HEK293 (cell line): Measurements from ENCODE around the gene GAGE10.
"Not testable (repeated sequence)": the region's sequence is repeated elsewhere in the genome, so short reads cannot be mapped to it uniquely, and the experiment has no call there.

Source experiments
- CTCF ChIA-PET: fragments of 350-600 bp; formaldehyde crosslinking; extraction: SDS; loops from one replicate; lab custom pipeline; 2021; ENCODE audit warnings: antibody characterized with exemption; lab: Yijun Ruan, JAX
- POLR2A ChIA-PET: fragments of 300-600 bp; formaldehyde crosslinking; extraction: SDS; loops from one replicate; lab custom pipeline; 2020; ENCODE audit warnings: antibody characterized with exemption, inconsistent platforms; lab: Yijun Ruan, JAX
- H3K27ac ChIP-seq: fragments of 200-500 bp; sonication (Bioruptor generic); 2 replicates; pipeline ENCODE4 v1.5.1; 2014; ENCODE audit warnings: low read depth, low read length, control low read depth, inconsistent platforms; ENCODE audit errors: extremely low read depth
- H3K36me3 ChIP-seq, 2 experiments: fragments of 200-500 bp in 1 of 2; sonication (Bioruptor generic) in 1 of 2; 1 replicate in 1 of 2; 2 replicates in 1 of 2; pipeline ENCODE4 v1.5.1; 2014 to 2017; ENCODE audit warnings: inconsistent platforms in 2 of 2, low read length in 2 of 2; ENCODE audit not compliant: control insufficient read depth in 2 of 2, insufficient read depth in 1 of 2
- H3K4me1 ChIP-seq: fragments of 200-500 bp; sonication (Bioruptor generic); 2 replicates; pipeline ENCODE4 v1.5.1; 2014; ENCODE audit warnings: mild to moderate bottlenecking, low read length, inconsistent platforms; ENCODE audit not compliant: control insufficient read depth, insufficient read depth
- H3K4me3 ChIP-seq: 2 replicates; pipeline ENCODE4 v1.5.1; 2011; ENCODE audit warnings: low read depth, mild to moderate bottlenecking, control low read depth, low read length, moderate library complexity
- H3K9me3 ChIP-seq: fragments of 200-500 bp; sonication (Bioruptor generic); 2 replicates; pipeline ENCODE4 v1.5.1; 2014; ENCODE audit warnings: low read depth, low read length, inconsistent platforms; ENCODE audit not compliant: control insufficient read depth, insufficient read depth

Gene GAGE10

DNA sequence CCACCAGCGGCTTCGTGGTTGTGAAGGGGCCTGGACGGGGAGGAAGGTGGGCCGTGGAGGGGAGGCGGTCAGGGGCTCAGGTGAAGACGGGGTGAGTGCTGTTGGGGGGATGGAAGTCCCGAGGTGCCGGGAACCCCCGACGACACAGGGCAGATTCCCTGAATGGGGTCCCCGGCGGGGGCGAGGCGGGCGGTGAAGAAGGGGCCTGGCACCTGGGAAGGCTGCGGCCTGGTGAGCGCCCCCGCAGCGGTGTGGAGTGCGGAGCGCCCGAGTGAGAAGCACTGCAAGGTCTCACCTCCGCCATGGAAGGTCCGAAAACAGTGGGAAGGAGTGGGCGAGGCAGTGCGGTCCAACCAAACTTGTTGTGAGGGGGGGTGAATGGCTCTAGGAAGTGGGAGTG, 28.4 kb downstream of the GAGE10 start:
- CTCF ChIA-PET, H3K36me3 ChIP-seq, H3K4me1 ChIP-seq, H3K27ac ChIP-seq, H3K9me3 ChIP-seq, H3K4me3 ChIP-seq, POLR2A ChIA-PET: not testable (repeated sequence)

DNA sequence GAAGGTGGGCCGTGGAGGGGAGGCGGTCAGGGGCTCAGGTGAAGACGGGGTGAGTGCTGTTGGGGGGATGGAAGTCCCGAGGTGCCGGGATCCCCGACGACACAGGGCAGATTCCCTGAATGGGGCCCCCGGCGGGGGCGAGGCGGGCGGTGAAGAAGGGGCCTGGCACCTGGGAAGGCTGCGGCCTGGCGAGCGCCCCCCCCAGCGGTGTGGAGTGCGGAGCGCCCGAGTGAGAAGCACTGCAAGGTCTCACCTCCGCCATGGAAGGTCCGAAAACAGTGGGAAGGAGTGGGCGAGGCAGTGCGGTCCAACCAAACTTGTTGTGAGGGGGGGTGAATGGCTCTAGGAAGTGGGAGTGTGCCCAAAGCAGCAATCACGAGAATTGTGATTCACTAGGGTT, 38.0 kb downstream of the GAGE10 start:
- H3K4me1 ChIP-seq, H3K9me3 ChIP-seq, POLR2A ChIA-PET, CTCF ChIA-PET, H3K4me3 ChIP-seq, H3K27ac ChIP-seq, H3K36me3 ChIP-seq: not testable (repeated sequence)

DNA sequence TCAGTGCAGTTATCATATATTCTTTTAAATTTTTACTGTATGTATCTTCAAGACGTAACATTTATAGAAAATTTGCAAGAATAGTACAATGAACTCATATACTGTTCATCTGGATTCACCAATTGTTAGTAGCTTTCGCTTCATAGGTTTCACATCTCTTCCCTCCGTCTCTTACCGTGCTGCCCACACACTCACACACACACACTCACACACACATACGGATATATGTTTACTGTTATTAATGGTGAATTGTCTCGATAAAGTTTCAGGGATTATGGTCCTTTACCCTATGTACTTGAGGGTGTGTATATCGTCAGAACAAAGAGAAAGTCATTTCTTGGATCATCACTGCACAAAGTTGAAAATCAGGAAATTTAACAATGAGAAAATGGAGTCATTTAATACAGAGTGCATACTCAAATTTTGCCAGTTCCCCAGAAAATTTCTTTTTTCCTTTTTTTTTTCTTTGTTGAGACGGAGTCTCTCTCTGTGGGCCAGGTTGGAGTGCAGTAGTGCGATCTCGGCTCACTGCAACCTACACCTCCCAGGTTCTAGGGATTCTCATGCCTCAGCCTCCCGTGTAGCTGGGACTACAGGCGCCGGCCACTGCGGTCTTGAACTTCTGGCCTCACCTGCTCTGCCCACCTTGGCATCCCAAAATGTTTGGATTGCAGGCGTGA, 41.2 kb downstream of the GAGE10 start:
- CTCF ChIA-PET, POLR2A ChIA-PET: not testable (repeated sequence)

DNA sequence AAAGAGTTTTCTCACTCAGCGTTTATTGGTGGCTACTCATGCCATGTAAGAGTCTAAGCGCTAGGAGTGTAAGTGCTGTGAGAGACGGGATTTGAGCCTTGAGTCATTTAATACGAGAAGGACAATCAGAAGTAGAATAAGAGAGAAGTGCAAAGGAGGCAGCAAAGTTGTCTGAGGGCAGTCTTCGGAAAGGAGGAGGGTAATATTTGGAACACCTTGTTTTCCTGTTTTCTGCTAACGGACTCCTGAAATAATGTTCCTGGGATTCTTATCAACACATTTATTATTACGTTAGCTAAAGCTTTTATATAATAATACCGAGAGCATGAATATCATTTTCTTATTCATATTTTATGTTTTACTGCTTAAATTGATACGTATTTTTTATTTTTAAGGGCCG, 42.0 kb downstream of the GAGE10 start:
- CTCF ChIA-PET, H3K36me3 ChIP-seq, H3K9me3 ChIP-seq, H3K27ac ChIP-seq, H3K4me1 ChIP-seq, POLR2A ChIA-PET, H3K4me3 ChIP-seq: not testable (repeated sequence)

More for the DNA sequence above, 41.2 kb downstream of the GAGE10 start:
- H3K27ac ChIP-seq, H3K9me3 ChIP-seq, H3K36me3 ChIP-seq, H3K4me1 ChIP-seq, H3K4me3 ChIP-seq: not testable (repeated sequence)

DNA sequence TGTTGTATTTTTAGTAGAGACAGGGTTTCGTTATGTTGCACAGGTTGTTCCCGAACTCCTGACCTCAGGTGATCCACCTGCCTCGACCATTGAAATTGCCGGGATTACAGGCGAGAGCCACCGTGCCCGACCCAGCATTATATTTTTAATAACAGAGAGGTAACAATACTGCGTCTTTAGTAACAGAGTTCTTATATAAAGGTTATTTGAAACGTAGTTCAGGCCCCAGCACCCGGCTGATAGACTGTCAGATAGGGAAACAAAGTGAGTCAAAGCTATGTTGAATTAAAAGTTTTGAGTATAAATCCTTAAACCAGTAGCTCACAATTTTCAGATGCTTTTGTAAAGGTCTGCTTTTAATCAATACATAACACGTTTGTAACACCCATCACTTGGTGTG, 42.7 kb downstream of the GAGE10 start:
- H3K36me3 ChIP-seq, CTCF ChIA-PET, H3K4me3 ChIP-seq, H3K27ac ChIP-seq, H3K4me1 ChIP-seq, POLR2A ChIA-PET, H3K9me3 ChIP-seq: not testable (repeated sequence)
